Mesodermal cell (in vitro differentiated cells): ENCODE data around the gene PPP1R9A.

Experiments used
- H3K27ac ChIP-seq: 2 replicates; pipeline ENCODE4 v1.7.0; 2013; ENCODE audit warnings: mild to moderate bottlenecking, low read depth, low read length, moderate library complexity; ENCODE audit not compliant: severe bottlenecking
- H3K36me3 ChIP-seq: 2 replicates; pipeline ENCODE4 v1.7.1; 2013; ENCODE audit warnings: mild to moderate bottlenecking, low read length, moderate library complexity; ENCODE audit not compliant: control insufficient read depth, insufficient read depth
- H3K4me1 ChIP-seq: one replicate; pipeline ENCODE4 v1.7.1; 2013; ENCODE audit warnings: mild to moderate bottlenecking, low read length; ENCODE audit not compliant: insufficient read depth, control insufficient read depth, poor library complexity, severe bottlenecking
- H3K4me3 ChIP-seq: 2 replicates; pipeline ENCODE4 v1.7.0; 2013; ENCODE audit warnings: low read length, control low read depth, mild to moderate bottlenecking; ENCODE audit not compliant: insufficient read depth, poor library complexity, severe bottlenecking; ENCODE audit errors: extremely low read depth
- H3K9me3 ChIP-seq: 2 replicates; pipeline ENCODE4 v1.7.1; 2013; ENCODE audit warnings: mild to moderate bottlenecking, low read length, moderate library complexity; ENCODE audit not compliant: control insufficient read depth
- WGBS, 2 experiments: methylation state at CpG; one replicate each; pipeline ENCODE4 v1.1.5; 2013; ENCODE audit warnings: missing lambda C conversion rate in 2 of 2; ENCODE audit not compliant: insufficient coverage in 2 of 2; 5-methylcytosine and 5-hydroxymethylcytosine counted together

Gene PPP1R9A

GRCh38 chr7:94912085-94912484 is 4.7 kb downstream of the PPP1R9A start:
- no peak overlapping the region for H3K27ac ChIP-seq
- no peaks in the 10 kb centered on the region for H3K9me3 ChIP-seq
- H3K36me3 ChIP-seq: no peaks in the 10 kb centered on the region
- H3K4me3 ChIP-seq: no peak overlapping the region
- H3K4me1 ChIP-seq: no peaks in the 10 kb centered on the region

- Histone ChIP-seq H3K36me3 (no peaks in the 10 kb centered on the region), H3K4me3 (no peak overlapping the region)
Observed at GRCh38 chr7:94913391-94913790, 6.0 kb downstream of the PPP1R9A start.

GRCh38 chr7:94921911-94922310 is 14.5 kb downstream of the PPP1R9A start:
- no CpG with 5 or more reads among the region's 4 CpGs for WGBS, 2 experiments
- Histone ChIP-seq H3K36me3 (no peaks in the 10 kb centered on the region), H3K27ac (no peak overlapping the region), H3K9me3 (no peaks in the 10 kb centered on the region), H3K4me1 (no peaks in the 10 kb centered on the region), H3K4me3 (no peak overlapping the region)

More at GRCh38 chr7:94913391-94913790, 6.0 kb downstream of the PPP1R9A start:
- H3K9me3 ChIP-seq: no peaks in the 10 kb centered on the region
- H3K4me1 ChIP-seq: no peaks in the 10 kb centered on the region
- no peak overlapping the region for H3K27ac ChIP-seq

GRCh38 chr7:94922457-94922856 is 15.1 kb downstream of the PPP1R9A start:
- Histone ChIP-seq H3K9me3 (no peaks in the 10 kb centered on the region), H3K27ac (no peak overlapping the region), H3K36me3 (no peaks in the 10 kb centered on the region), H3K4me3 (no peak overlapping the region), H3K4me1 (no peaks in the 10 kb centered on the region)
- no CpG with 5 or more reads among the region's 1 CpG for WGBS, 2 experiments

GRCh38 chr7:94923412-94923811 is 16.0 kb downstream of the PPP1R9A start:
- no peaks in the 10 kb centered on the region for H3K4me1 ChIP-seq
- H3K4me3 ChIP-seq: no peak overlapping the region
- H3K27ac ChIP-seq: no peak overlapping the region
- no peaks in the 10 kb centered on the region for H3K36me3 ChIP-seq
- H3K9me3 ChIP-seq: no peaks in the 10 kb centered on the region

- Histone ChIP-seq H3K4me1 (no peaks in the 10 kb centered on the region), H3K9me3 (no peaks in the 10 kb centered on the region), H3K27ac (no peak overlapping the region), H3K36me3 (no peaks in the 10 kb centered on the region), H3K4me3 (no peak overlapping the region)
Observed at GRCh38 chr7:94928168-94928707, 20.8 kb downstream of the PPP1R9A start.

- Histone ChIP-seq H3K4me3 (no peak overlapping the region), H3K4me1 (no peaks in the 10 kb centered on the region), H3K9me3 (no peaks in the 10 kb centered on the region), H3K36me3 (no peaks in the 10 kb centered on the region), H3K27ac (no peak overlapping the region)
- WGBS, 2 experiments: no CpG with 5 or more reads among the region's 3 CpGs
Observed at GRCh38 chr7:94933256-94933990, 26.0 kb downstream of the PPP1R9A start.

- no peak overlapping the region for H3K27ac ChIP-seq
- H3K36me3 ChIP-seq: no peaks in the 10 kb centered on the region
- H3K4me1 ChIP-seq: no peaks in the 10 kb centered on the region
- H3K9me3 ChIP-seq: no peaks in the 10 kb centered on the region
- H3K4me3 ChIP-seq: no peak overlapping the region
Observed at GRCh38 chr7:94939395-94939794, 32.0 kb downstream of the PPP1R9A start.

- Histone ChIP-seq H3K27ac (no peak overlapping the region), H3K4me1 (peaks cover 3% of the 10 kb centered on the region), H3K9me3 (no peaks in the 10 kb centered on the region), H3K36me3 (no peaks in the 10 kb centered on the region), H3K4me3 (no peak overlapping the region)
Observed at GRCh38 chr7:94940241-94940640, 32.8 kb downstream of the PPP1R9A start.

GRCh38 chr7:94941844-94942632 is 34.6 kb downstream of the PPP1R9A start:
- H3K27ac ChIP-seq: no peak overlapping the region

GRCh38 chr7:94943134-94943533 is 35.7 kb downstream of the PPP1R9A start:
- Histone ChIP-seq H3K36me3 (no peaks in the 10 kb centered on the region), H3K9me3 (no peaks in the 10 kb centered on the region), H3K27ac (no peak overlapping the region), H3K4me1 (peaks cover 3% of the 10 kb centered on the region), H3K4me3 (no peak overlapping the region)

More at GRCh38 chr7:94941844-94942632, 34.6 kb downstream of the PPP1R9A start:
- WGBS, 2 experiments: 100% methylated on average over 1 of the region's 3 CpGs; no CpG with 5 or more reads in 1 of the 2 experiments
- no peaks in the 10 kb centered on the region for H3K36me3 ChIP-seq
- no peak overlapping the region for H3K4me3 ChIP-seq
- H3K4me1 ChIP-seq: peaks cover 3% of the 10 kb centered on the region
- H3K9me3 ChIP-seq: no peaks in the 10 kb centered on the region
